Stimulated activated CD4-positive, alpha-beta T cell treated with anti-CD3 and anti-CD28 coated beads, Interleukin-1b, Interleukin-23, amount 100 ng/mL, for 1 hour (primary cell): ENCODE measurements around the gene AEBP1.

Experiments
- DNase-seq, 2 donors: peaks; one replicate each; pipeline ENCODE4 v3.0.0-alpha.2; 2020; ENCODE audit warnings: low read depth in 2 of 2

The AEBP1 gene

DNA sequence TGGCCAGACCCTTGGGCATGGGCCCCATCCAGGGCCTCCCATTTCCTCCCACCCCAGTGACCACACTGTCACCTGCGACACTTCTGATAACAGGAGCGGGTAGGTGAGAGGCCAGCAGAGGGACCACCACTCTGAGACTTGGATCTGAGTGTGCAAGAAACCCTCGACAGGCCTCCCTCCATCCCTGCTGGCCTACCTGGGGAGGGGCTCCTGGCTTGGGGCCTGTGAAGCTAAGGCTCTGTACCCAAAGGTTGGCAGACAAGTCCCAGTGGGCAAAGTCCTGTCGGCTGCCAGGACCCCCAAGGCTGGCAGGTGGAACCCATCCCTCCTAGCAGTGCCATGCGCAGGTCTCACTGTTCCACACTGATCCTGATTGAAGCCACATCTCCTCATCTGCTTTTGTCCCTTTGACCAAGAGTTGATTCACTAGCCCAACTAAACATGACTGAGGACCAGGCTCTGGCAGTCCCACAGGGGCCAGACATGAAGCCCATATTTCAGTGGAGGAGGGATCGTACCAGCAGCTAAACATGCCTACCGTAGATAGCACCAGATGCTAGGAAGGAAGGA lies 37.6 kb upstream of the AEBP1 start:
- no peak for DNase-seq

DNA sequence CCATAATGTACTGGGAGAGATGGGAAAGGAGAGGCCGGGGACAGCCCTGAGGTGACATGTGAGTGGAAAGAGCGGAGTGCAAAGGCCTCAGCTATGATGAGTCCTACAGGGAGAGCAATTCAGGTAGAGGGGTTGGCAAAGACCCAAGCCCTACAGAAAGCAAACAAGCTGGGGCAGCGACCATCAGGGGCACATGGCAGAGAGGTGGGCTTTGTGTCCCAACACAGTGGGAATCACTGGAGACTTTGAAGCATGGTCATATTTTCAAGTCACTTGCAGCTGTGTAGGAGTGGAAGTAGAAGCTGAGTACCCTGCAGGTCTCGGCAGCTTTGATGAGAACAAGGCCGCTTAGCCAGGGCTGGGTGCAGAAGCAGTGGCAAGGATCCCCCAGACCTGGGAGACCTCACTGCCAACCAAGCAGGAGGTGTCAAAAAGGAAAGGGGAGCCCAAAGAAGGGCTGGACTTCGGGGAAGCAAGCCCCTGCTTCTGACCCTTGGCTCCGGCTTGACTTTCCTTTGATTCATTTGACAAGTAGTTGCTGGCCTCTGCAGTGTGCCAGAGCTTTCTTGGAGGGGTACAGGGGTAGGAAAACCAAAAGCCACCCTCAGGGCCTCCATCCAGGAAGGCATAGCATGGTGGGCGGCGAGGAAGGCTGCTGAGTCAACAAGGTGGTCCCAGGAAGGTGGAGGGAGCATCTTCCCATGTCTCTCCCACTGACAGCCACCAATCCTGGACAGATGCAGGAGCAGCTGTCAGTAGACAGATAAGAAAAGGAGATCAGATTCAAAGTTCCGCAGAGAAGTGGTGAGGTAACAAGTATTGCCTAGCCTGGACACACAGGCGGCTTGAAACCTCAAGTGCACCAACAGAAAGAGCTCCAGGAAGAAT lies 36.8 kb upstream of the AEBP1 start:
- no peak for DNase-seq

DNA sequence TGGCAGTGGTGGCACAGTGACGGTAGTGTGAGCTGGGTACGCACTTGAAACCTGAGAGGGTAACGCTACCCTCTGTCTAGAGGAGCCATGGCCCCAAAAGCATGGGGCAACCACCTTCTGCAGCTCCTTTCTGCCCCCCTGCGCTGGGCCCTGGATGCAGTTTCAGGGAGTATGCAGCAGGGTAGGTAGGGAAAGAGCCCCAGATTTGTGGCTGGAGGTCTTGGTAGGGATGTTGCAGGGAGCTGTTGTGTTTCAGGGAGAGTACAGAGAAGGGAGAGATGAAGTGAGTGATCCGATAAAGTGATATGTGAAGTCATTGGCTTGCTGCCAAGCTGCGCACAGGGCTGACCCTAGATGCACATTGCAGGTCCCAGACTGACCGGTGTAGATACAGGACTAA lies 36.1 kb upstream of the AEBP1 start:
- DNase-seq = no peak

DNA sequence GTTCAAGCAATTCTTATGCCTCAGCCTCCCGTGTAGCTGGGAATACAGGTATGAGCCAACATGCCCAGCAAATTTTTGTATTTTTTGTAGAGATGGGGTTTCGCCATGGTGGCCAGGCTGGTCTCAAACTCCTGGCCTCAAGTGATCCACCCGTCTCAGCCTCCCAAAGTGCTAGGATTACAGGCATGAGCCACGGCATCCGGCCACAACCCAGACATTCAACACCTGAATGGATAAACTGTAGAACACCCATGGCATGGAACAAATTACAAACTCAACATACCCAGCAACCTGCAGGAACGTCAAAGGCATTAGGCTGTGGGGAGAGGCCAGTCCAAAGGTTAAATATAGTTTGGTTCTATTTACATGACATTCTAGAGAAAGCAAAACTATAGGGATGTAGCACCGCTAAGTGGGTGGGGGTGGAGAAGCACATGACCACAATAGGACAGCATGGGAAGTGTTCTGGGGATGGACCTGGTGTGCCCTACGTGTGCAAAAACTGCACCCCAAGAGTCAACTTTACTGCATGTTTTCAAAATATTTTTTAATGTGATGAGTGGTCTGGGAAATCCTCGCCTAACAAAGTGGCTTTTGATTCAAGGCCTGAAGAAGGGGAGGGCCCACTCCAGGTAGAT lies 32.3 kb upstream of the AEBP1 start:
- DNase-seq = no peak

DNA sequence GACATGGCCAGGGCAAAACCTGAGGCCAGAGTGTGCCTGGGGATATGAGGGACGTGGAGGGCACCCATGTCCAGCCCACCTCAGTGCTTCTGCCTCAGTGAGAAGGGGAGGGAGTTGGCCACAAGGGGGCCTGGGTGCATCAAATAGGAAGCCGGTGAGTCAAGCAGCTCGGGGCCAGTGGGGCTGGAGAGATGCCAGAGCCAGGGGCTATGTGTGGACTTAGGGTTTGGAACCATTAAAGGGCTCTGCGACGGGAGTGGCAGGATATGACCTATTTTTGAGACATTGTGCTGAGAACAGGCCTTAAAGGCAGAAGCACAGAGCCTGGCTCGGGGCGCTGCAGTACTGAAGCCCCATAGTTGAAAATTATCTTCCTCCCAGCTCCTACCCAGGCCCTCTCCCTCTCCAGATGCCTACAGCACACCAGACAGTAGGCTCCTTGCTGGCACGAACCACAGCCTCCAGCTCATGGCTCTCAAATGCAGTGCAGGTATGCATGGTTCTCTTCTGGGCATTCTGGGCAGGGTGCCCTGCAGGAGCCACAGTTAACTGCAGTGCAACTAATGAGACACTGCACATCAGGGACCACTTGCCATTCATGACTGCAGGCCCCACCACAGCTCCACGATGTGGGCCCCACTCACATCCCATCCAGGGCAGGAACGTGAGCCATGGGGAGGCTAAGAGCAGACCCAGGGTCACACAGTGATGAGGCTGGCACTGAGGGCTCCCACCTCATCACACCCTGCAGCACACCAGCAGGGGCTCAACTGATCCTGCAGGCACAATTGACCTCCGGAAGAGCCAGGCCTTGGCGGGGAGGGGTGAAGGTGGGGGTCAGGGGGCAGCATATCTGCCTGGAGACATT lies 31.5 kb upstream of the AEBP1 start:
- DNase-seq = no peak

DNA sequence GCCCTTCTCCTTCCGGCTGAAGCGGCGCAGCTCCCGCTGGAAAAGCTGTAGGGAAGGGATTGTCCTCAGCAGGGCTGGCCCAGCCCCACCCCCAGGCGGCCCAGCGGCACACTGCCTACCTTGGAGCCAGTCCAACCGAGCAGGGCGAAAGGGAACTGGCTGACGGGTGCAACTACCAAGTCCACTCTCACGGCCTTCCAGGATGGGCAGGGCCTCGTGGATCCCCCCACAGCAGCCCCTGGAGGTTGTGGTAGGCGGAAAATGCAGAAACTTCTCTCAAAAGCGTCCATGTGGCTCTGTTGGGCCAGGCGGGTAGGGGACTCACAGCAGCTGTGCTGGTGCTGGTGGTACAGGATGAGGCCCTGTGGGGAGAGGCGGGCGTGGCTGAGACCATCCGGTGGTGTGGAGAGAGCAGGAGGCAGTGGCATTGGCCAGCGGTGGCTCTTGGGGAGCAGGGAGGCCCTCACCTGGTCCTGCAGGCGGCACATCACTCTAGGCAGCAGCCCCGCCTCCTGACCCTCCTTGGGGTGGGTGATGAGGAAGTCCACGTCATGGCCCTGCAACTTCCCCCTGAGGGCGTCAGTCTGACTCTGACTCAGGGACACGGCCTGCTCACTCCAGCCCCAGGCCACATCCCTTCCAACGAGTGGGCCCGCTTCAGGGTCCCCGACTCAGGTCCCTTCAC lies 30.3 kb upstream of the AEBP1 start:
- DNase-seq = no peak

DNA sequence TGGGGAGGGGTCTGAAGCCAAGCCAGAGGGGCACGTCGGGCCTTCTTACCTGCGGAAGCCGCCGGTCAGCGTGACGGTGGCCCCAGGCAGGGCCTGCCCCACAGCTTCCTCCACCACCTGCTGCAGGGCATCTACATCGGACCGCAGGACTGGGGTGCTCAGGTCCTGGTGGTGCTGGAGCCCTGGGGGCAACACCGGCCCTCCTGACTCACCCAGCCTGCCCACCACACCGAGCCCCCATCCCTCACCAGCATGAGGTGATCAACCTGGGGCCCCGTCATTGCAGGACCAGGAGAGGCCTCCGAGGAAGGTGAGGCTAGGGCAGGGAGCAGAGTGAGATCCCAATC lies 29.8 kb upstream of the AEBP1 start:
- DNase-seq = no peak

DNA sequence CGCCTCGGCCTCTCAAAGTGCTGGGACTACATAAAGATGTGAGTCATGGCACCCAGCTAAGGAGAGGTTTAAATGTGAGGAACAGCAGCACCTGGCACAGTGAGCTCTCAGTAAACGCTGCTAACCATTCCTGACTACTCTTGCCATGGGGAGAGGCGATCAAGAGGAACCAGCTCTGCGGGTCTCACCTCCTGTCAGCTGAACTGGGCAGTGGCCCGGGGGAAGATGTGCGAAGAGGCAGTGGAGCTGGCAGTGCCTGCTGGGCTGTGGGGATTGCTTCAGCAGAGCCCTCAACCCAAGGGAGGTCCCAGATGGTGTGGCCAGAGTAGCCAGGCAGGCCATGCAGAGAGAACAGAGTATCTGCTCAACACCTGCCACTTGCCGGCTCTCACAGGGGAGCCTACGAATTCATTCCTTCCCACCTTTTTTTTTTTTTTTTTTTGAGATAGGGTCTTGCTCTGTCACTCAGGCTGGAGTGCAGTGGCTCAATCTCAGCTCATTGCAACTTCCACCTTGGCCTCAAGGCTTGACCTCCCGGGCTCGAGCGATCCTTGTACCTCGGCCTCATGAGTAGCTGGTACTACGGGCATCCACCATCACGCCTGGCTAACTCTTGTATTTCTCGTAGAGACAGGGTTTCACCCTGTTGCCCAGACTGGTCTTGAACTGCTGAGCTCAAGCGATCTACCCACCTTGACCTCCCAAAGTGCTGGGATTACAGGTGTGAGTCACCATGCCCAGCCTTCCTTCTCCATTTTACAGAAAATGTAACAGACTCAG lies 28.7 kb upstream of the AEBP1 start:
- DNase-seq = no peak

DNA sequence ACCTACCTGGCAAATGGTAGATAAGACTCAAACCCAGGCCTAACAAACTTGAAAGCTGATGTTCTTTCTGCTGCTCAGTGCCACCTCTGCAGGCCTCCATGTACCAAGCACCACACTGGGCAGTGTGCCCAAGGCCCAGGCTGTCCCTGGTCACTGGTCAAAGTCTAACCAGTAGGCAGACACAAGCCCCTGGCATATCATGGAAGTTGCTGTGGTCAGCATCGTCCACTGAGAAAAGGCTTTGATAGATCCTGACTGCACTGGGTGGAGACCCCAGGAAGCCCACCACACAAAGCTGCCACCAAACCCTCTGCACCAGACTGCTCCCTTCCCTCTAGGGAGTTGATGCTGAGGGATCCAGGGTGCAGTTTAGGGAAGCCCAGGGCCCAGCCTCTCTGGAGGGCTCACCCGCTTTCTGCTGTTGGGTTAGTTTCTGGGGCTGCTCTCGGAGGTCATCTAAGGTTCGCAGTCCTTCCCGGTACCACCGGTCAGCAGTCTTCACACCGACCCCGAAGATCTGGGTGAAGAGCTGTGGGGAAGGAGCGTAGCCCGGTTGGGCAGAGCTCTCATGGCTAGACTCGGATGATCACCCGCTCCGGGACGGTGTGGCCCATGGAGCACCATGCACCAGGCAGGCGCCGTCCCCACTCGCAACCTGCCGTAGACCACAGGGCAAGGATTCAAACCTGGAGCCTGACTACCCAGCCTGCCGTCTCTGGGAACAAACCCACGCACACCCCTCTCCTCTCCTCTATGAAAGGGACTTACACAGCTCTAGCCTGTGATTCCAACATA lies 27.8 kb upstream of the AEBP1 start:
- no peak for DNase-seq

DNA sequence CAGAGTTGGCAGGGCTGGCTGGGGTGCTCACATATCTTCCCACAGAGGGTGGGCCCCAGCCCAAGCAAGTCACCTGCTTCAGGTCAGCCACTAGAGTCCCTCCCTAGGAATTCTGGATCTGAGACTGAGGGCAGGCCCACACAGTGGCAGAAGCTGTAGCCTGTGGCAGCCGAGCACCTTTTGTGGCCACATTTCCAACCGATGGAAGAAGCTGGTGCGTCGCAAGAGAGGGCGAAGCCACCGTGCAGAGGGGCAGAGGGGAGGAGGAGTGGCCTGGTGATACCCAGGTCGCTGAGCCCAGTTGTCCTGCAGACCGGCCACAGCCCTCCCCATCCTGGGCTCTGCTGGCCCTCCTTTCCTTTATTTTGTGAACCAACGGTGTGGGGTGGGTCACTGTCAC lies 27.1 kb upstream of the AEBP1 start:
- DNase-seq = no peak

DNA sequence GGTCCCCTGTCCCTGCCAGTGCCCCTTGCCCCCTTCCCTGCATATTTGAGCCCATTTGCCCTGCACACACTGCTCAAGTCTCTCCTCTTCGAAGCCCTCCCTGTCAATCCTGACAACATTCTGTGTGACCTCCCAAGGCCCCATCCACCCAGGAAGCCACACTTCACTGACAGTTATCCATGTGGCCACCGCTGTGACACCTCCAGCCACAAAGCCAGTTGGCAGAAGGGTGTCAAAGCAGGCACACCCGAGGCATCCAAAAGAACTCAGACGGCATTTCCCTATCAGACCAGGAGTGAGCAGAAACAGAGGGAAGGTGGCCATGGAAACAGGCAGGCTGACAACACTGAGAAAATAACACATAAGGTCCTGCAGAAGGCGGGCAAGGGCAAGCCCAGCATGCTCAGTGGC lies 26.5 kb upstream of the AEBP1 start:
- no peak for DNase-seq

DNA sequence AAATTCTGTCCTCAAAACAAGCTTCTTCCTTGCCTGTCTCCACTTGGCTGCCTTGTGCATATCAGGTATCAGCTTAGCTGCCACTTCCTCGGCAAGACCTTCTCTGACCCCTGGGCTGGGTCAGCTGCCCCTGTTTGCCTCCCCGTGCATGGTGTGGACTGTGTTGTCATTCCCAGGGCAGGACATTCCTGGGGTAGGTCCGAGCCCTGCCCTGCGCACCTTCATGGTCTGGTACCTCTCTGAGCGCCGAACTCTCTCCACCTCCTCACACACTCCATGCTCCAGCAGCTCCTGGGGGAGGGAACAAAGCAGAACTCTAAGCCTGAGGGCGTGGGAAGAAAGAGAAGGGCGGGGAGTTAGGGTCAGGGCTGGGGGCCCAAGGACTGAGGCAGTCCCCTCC lies 25.6 kb upstream of the AEBP1 start:
- no peak for DNase-seq

DNA sequence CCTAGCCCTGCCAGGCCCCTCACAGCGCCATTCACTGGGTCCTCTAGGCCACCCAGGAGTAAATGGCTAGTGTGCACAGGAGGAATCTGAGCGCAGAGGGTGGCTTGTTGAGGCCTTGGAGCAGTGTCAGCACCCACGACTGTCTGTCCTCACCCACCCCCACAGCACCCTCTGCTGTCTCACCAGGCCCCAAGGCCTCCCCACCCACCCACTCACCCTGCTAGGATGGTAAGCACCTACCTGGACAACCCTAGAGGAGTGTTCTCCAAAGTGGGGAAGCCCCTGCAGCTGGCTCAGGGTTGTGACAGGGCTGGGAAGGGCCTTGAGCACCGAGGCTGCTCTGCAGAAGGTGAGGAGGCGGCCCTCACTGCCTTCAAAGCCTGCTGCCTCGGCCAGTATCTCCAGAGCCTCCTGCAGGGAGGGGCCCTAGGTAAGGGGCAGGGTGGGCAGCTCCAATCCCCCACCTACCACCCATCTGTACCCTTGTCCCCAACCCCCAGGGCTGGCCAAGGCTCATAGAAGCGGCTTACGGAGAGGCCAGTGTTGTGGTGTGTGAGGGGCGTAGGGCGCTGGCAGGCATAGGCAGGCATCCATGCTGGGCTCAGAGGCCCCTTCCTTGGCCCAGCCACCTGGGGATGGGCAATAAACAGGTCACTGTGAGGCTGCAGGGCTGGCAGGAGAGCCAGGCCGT lies 24.7 kb upstream of the AEBP1 start:
- no peak for DNase-seq

DNA sequence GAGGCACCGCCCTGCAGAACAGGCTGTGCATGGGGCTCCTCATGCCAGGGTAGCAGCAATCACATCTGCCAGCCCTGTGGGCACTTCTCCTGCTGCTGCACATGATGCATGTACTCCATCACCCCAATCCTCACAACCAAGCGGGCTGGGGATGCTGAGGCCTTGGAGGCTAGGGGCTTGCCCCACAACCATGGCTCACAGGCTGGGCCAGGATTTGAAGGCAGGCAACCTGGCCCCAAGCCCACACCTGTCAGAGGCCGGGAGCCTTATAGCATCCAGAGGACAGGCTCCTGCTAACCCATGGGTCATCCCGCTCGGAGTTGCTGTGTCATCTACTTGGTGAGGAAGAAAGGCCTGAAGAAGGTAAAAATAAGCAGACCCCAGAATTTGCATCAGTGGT lies 24.0 kb upstream of the AEBP1 start:
- DNase-seq = no peak

DNA sequence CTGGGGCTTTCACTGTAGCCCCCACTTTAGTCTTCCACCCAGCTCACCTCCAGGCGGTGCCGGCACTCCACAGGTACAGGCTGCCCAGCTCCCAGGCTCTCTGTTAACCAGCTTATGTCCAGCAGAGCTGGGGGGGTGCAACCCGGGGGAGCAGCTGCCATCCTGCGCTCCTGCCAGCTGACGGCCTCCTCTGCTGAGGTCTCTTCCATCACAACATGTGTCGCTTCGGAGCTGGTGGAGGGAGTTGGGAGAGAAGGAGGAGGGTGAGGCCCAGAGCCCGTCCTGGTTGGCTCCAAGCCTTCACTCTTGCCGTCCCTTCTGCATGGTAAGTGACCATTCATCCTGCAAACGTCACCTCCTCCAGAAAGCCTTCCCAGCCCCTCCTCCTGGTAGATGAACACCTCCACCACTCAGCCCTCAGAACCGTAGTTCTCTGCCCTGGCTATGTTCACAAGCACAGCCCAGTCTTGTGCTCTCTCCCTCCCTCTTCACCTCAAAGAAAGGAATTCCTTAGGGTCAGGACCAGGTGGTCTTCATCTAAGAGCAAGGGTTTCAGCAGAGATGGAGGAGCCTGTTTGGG lies 23.4 kb upstream of the AEBP1 start:
- no peak for DNase-seq

DNA sequence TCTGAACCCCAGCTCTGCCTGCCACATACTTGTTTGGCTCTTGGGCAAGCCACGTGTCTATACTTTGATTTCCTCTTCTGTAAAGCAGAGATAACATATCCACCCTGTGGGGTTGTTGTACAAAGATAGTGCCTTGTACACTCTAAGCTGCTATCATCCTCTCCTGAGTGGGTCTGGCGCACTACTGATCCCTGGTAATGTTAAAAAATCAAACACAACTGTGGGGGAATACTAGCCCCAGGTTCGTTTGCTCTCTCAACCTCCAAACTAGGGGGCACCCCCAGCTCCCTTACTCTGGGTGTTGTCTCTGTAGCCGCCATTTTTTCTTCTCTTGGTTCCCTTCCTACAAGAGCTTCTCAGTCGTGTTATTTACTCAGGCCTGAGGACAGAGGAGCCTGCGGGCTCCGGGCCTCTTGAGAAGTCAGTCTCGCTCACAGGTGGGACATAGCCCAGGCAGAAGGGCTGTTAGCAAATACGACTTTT lies 22.8 kb upstream of the AEBP1 start:
- DNase-seq = no peak

DNA sequence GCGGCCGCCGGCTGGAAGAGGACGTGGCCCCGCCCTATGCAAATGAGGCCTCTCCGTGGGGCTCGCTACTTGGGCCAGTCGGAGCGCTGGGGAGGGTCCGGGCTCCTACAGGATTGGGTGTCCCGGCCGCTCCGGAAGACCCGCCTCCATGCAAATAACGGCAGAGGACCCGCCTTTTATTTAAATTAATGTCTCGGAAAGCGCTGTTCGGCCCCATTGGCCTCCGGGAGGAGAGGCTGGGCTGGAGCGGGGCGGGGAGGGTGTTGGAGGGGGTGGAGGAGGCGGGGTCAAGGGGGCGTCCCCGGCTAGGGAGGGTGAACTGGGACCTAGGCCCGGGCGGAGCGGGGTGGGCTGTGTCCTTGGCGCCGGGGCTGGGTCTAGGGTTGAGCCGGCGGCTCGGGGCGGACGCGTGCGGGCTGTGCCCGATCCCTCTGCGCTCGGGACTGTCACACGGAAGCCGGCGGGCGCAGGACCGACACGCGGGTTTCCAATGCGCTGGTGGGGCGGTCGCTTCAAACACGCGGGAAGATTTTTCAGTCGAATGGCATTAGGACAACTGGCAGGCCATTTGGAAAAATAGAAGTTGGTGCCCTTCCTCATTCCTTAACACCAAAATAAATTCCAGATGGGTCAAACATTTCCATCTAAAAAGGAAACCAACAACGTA lies 21.5 kb upstream of the AEBP1 start:
- peak; percentile 93 to 97 for DNase-seq

DNA sequence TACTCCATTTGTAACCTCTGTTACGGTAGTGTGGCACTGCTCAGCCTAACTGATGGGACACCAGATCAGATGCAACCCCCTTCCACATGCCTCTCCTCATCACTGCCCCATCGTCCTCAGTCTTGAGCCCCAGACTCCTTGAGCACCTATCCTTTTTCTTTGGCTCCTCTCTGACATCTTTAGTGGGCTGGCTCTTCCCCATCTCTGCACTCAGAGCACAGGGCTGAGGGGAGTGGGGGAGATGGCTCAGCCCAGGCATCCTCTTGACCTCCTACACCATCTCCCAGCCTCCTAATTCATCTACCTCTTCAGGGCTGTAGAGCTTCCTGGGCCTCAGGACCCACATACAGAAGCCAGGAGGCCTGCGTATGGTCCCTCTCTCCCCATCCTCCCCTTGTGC lies 20.3 kb upstream of the AEBP1 start:
- no peak for DNase-seq
